ENCODE measurements around the gene XKR7.

XKR7 gene

GRCh38 chr20:31945319-31945718, 22.6 kb upstream of the XKR7 start:
- no peak for DNase-seq

DNA sequence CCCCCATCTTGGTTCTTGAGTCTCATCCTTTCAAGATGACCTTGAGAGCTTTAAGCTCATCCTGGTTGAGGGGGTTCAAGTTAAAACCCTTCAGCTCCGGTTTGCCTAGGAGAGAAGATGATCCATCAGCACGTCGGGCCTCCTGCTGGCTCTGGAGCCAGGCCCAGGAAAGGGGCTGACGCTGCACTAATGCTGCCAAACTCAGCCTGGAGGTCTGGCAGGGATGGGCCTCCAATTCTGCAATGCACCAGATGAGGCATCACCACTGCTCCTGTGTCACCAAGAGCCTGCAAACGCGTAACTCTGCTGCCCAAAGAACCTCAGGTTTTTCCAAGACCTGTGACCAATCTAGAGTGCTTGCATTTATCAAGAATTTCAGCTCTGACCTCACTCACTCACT, 22.2 kb upstream of the XKR7 start:
- no peak for DNase-seq

GRCh38 chr20:31948008-31948407, 19.9 kb upstream of the XKR7 start:
- no peak for DNase-seq

DNA sequence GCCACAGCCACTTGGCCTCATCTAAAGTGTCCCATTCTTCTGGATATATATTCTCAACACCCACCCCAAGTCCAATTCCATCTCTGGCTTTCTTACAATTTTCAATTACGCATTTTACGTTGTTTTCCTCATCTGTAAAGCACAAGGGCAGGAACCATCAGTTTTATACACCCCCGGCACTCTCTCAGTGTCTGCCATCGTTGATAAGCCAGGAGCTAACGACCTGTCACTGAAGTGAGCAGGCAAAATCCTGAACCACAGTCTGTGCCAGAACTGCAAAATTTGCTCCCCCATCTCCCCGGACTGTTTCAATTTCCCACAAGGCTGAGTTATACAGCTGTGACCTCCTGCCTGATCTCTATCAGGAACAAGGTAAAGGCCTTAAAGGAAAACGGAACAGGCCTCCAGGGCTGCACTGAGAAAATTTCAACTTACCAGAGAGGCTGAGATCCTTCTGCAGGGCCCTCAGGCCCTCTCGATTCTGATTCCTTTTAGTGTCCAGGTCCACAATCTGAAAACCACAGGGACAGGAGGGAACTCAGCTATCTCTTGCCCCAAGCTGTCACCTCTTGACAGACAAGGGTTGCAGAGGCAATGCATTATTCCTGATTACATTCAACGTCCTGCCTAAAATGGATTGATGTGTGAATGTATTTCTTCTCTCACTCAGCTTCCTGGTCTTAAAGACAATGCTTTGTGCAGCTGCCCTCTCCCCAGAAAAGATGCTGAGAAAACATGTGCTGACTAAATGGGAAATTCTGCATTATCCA, 17.9 kb upstream of the XKR7 start:
- no peak for DNase-seq

GRCh38 chr20:31951203-31951529, 16.8 kb upstream of the XKR7 start:
- DNase-seq: no peak

GRCh38 chr20:31951530-31952453, 16.2 kb upstream of the XKR7 start, which contains the start of gene PDRG1:
PDRG1 (minus strand) TSS chr20:31952046; CDS start chr20:31951961, 85 bp downstream.
- peak; percentile 70 for DNase-seq

- DNase-seq: no peak
Observed at GRCh38 chr20:31953556-31954148, 14.3 kb upstream of the XKR7 start.

GRCh38 chr20:31954500-31954899, 13.5 kb upstream of the XKR7 start:
- DNase-seq: no peak

DNA sequence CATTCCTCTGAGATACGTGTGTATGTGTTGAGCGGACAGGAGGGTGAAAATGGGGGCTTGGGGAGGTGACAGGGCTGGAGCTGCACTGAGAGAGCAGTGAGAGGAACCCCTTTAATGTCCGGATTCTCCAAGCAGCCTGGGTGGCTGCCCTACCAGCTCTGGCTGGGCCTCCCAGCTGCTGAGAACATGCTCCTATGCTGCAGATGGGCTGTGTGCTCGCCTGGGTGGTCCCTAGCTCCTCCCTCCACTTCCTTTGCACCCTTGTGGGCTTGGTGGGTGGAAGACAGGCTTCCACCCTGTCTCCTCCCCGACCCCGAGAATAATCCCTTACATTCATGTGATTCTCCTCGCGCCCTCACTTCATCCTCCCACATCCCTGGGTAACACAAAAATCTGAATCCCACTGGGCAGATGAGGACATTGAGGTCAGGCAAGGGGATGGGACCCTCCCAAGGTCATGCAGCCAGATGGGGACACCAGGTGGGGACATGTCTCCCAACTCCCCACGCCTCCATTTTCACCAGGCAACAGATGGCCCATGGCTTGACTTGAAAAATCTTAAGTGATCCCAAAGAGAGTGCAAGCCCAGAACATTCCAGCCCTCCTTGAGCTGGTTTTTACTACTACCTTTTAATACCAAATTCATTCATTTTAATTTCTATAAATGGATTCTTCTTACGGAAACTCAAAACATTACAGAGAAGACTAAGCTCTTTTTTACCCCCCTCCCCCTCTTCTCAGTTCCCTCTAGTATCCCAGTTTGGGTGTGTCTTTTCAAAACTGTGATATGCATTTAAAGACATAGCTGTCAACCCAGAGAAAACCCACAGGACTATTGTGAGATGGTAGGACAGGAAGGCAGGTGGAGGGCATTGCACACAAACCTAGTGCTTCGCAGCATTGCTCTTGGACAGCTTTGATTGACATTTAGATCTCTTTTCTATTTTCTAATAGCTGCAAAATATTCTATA, 11.1 kb upstream of the XKR7 start:
- no peak for DNase-seq

DNA sequence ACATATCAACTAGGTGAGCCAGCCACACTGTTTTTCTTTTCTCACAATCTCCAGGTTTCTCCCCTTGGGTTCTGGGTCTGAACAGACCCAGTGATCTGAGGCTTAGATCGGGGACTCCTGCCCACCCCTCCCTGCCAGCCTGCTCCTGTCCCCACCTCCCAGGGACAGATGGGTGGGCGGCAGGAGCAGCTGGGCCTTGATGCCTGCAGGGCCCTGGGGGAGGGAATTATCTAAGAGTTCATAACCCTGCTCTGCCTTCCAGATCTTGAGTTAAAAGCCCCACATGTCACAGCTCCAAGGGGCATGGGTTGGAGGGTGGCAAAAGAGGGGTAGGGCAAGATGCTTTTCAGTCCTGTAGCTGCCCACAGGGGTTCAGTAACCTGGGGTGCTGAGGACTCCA, 5.2 kb upstream of the XKR7 start:
- no peak for DNase-seq

- DNase-seq: no peak
Observed at GRCh38 chr20:31963889-31964288, 4.1 kb upstream of the XKR7 start.

- no peak for DNase-seq
Observed at GRCh38 chr20:31966991-31967655, 828 bp upstream of the XKR7 start.

GRCh38 chr20:31968291-31969126, 558 bp downstream of the XKR7 start:
- DNase-seq: peak; percentile 99

DNA sequence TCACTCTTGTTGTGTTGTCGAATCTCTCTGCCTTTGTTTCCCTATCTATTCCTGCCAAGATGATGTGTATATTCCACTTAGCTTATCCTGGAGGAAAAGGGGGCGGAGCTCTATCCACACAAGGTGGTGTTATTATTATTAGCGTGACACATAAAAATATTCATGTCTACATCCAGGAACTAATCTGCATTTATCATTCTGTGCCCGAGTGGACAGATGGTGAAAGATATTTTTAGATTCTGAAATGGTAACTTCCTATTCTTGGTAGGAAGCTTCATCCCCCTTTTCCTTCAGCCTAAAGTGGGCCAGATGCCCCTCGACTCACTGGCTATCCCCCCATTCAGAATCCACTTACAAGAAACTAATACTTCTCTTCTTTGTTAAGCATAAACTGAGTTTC, 2.0 kb downstream of the XKR7 start:
- no peak for DNase-seq

DNA sequence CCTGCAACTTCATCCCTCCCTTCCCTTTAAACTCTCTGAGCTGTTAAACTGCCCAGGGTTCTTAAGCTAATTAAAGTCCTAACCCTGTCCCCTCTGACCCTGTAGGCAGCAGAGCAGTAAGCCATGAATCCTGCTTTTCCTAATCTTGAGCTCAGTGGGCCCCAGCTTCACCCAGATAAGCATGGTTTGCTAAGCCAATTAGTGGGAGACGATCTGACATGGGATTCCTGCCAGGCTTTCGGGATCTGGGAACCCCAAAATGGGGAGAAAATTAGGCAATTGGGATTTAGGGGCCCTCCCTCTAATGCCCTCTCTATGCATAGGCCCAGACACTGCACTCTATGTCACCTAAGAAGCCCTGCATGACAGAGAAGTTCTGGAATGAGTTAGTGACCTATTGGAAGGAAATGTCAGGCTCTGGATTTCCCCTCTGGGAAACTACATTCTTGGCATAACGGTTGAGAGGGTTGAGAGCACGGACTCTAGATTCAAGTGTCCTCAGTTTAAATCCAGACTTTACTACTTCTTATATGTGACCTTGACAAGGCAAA, 4.6 kb downstream of the XKR7 start:
- DNase-seq: no peak

GRCh38 chr20:31974296-31974695, 6.3 kb downstream of the XKR7 start:
- DNase-seq: no peak

GRCh38 chr20:31974951-31975487, 7.1 kb downstream of the XKR7 start:
- DNase-seq: no peak

- DNase-seq: no peak
Observed at GRCh38 chr20:31975874-31976273, 7.9 kb downstream of the XKR7 start.

GRCh38 chr20:31977080-31977479, 9.1 kb downstream of the XKR7 start:
- no peak for DNase-seq

- DNase-seq: no peak
Observed at GRCh38 chr20:31979713-31980426, 11.9 kb downstream of the XKR7 start.

Measured in 8988T (cell line).